Measurements from ENCODE around the gene IMP3. TPM values are rescaled to one million over a fixed set of nuclear protein-coding genes. Genes with fewer than 3 reads are reported as not detected.

The IMP3 gene
- polyA plus RNA-seq, 1 donor from 2014 or later: 147 TPM

DNA sequence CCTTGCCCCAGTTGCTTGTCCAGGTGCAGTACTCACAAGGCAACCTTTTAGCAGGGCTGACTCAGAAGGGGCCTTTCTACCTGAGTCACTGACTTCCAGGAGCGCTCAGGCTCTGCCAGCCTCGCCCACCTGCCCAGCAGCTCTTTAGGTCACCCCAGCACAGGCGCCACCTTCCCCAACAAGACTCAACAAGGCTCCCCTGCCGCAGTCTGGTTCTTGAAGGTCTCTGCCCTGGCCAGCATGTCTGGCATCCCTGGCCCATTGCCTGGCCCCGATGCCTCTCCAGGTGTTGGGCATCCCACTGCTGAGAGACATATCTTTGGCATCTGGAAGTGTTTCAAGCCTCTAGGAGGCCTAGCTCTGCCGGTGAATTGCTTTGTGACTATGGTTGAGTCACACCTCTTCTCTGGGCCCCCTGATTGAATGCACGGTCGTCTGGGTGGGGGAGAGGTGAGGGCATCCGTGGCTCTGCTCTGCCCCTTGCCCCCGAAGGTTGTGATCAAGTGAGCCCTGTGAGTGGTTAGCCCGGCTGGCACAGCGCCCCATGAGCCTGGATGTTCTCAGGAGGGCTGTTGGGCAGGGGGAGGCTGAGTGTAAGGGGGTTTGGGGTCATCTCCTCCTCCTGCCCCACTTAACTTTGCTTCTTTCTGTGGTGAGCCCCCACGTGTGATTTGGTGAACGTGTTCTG, 29.3 kb upstream of the IMP3 start:
- Histone ChIP-seq H3K79me2 (replicated peaks; ENCODE audit: insufficient read depth, low read length) (no peaks in the 10 kb centered on the region), H4K20me1 (ENCODE audit: insufficient read depth) (no peaks in the 10 kb centered on the region), H3K27ac (ENCODE audit: low read length) (no peak overlapping the region), H3F3A (ENCODE audit: insufficient read depth, low read length, poor library complexity, severe bottlenecking) (no peaks in the 10 kb centered on the region), H3K9me2 (ENCODE audit: insufficient read depth, low read length) (no peaks in the 10 kb centered on the region), H2AFZ (ENCODE audit: low read depth, low read length) (no peak overlapping the region), H3K9me3 (ENCODE audit: low read length) (no peaks in the 10 kb centered on the region), H3K9ac (ENCODE audit: low read length) (no peak overlapping the region), H3K36me3 (ENCODE audit: insufficient read depth, low read length) (no peaks in the 10 kb centered on the region), H3K4me3 (ENCODE audit: low read length) (no peak overlapping the region), H3K27me3 (ENCODE audit: insufficient read depth, low read depth, low read length) (no peaks in the 10 kb centered on the region), H3K4me2 (ENCODE audit: low read length) (no peak overlapping the region)
- no peak for TF ChIP-seq RAD21 (conservative IDR thresholded peaks at IDR 0.05)
- TF ChIP-seq, protein P1, sequence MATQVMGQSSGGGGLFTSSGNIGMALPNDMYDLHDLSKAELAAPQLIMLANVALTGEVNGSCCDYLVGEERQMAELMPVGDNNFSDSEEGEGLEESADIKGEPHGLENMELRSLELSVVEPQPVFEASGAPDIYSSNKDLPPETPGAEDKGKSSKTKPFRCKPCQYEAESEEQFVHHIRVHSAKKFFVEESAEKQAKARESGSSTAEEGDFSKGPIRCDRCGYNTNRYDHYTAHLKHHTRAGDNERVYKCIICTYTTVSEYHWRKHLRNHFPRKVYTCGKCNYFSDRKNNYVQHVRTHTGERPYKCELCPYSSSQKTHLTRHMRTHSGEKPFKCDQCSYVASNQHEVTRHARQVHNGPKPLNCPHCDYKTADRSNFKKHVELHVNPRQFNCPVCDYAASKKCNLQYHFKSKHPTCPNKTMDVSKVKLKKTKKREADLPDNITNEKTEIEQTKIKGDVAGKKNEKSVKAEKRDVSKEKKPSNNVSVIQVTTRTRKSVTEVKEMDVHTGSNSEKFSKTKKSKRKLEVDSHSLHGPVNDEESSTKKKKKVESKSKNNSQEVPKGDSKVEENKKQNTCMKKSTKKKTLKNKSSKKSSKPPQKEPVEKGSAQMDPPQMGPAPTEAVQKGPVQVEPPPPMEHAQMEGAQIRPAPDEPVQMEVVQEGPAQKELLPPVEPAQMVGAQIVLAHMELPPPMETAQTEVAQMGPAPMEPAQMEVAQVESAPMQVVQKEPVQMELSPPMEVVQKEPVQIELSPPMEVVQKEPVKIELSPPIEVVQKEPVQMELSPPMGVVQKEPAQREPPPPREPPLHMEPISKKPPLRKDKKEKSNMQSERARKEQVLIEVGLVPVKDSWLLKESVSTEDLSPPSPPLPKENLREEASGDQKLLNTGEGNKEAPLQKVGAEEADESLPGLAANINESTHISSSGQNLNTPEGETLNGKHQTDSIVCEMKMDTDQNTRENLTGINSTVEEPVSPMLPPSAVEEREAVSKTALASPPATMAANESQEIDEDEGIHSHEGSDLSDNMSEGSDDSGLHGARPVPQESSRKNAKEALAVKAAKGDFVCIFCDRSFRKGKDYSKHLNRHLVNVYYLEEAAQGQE (IDR thresholded peaks at IDR 0.05; ENCODE audit: borderline replicate concordance): no peak
- TF ChIP-seq EZH2 (IDR thresholded peaks at IDR 0.05; ENCODE audit: borderline replicate concordance, insufficient read depth, low read length, poor library complexity, severe bottlenecking): no peak
- TF ChIP-seq MXI1 (conservative IDR thresholded peaks at IDR 0.05; ENCODE audit: poor library complexity, severe bottlenecking): no peak
- no peak for TF ChIP-seq POLR2AphosphoS5 (IDR thresholded peaks at IDR 0.05)
- TF ChIP-seq, protein P2, sequence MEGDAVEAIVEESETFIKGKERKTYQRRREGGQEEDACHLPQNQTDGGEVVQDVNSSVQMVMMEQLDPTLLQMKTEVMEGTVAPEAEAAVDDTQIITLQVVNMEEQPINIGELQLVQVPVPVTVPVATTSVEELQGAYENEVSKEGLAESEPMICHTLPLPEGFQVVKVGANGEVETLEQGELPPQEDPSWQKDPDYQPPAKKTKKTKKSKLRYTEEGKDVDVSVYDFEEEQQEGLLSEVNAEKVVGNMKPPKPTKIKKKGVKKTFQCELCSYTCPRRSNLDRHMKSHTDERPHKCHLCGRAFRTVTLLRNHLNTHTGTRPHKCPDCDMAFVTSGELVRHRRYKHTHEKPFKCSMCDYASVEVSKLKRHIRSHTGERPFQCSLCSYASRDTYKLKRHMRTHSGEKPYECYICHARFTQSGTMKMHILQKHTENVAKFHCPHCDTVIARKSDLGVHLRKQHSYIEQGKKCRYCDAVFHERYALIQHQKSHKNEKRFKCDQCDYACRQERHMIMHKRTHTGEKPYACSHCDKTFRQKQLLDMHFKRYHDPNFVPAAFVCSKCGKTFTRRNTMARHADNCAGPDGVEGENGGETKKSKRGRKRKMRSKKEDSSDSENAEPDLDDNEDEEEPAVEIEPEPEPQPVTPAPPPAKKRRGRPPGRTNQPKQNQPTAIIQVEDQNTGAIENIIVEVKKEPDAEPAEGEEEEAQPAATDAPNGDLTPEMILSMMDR (IDR thresholded peaks at IDR 0.05; ENCODE audit: poor library complexity, severe bottlenecking): no peak
- TF ChIP-seq SMC3 (conservative IDR thresholded peaks at IDR 0.05; ENCODE audit: poor library complexity): no peak
- TF ChIP-seq TAF1 (IDR thresholded peaks at IDR 0.05; ENCODE audit: low read depth): no peak
- TF ChIP-seq EP300 (conservative IDR thresholded peaks at IDR 0.05; ENCODE audit: poor library complexity, severe bottlenecking): no peak

DNA sequence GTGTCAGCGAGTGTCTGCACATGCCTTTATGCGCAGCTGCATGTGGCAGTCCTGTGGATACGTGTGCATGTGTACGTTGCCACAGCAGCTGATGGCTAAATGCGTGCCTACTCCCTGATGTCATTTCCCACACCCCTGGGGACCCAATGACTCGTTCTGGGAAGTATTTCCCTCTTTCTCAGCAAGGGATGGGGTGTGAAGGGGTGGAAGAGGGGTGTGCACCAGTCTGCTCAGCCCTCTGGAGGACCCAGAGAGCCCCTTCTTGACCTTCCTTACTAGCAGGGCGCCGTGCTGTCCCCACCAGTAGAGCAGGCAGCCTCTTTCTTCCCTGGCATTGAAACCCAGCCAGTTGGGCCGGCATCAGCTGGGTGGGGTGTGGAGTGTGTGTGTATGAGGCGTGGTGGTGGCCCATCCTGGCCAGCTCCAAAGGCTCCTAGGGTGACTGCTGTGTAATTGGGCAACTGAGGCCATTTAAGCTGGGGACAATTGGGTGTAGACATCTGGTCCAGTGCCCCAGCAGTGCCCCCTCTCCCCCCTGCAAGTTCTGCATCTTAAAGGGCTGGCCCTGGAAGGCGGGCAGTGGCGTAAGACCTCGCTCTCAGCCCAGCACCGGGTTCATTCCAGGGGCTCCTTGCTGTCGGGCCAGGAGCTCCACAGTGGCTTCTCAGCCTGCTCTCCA, 26.9 kb upstream of the IMP3 start:
- Histone ChIP-seq H3K9me2 (ENCODE audit: insufficient read depth, low read length) (no peaks in the 10 kb centered on the region), H3K36me3 (ENCODE audit: insufficient read depth, low read length) (no peaks in the 10 kb centered on the region), H3K79me2 (replicated peaks; ENCODE audit: insufficient read depth, low read length) (no peaks in the 10 kb centered on the region), H3K27ac (ENCODE audit: low read length) (no peak overlapping the region), H2AFZ (ENCODE audit: low read depth, low read length) (no peak overlapping the region), H3F3A (ENCODE audit: insufficient read depth, low read length, poor library complexity, severe bottlenecking) (no peaks in the 10 kb centered on the region), H4K20me1 (ENCODE audit: insufficient read depth) (no peaks in the 10 kb centered on the region), H3K9ac (ENCODE audit: low read length) (no peak overlapping the region), H3K27me3 (ENCODE audit: insufficient read depth, low read depth, low read length) (no peaks in the 10 kb centered on the region), H3K4me3 (ENCODE audit: low read length) (no peak overlapping the region), H3K9me3 (ENCODE audit: low read length) (no peaks in the 10 kb centered on the region), H3K4me2 (ENCODE audit: low read length) (no peak overlapping the region)
- TF ChIP-seq, protein P2 (IDR thresholded peaks at IDR 0.05; ENCODE audit: poor library complexity, severe bottlenecking): no peak
- TF ChIP-seq SMC3 (conservative IDR thresholded peaks at IDR 0.05; ENCODE audit: poor library complexity) (no peak), TAF1 (IDR thresholded peaks at IDR 0.05; ENCODE audit: low read depth) (no peak), EP300 (conservative IDR thresholded peaks at IDR 0.05; ENCODE audit: poor library complexity, severe bottlenecking) (no peak), MXI1 (conservative IDR thresholded peaks at IDR 0.05; ENCODE audit: poor library complexity, severe bottlenecking) (no peak), EZH2 (IDR thresholded peaks at IDR 0.05; ENCODE audit: borderline replicate concordance, insufficient read depth, low read length, poor library complexity, severe bottlenecking) (no peak), RAD21 (conservative IDR thresholded peaks at IDR 0.05) (no peak)
- TF ChIP-seq, protein P1 (IDR thresholded peaks at IDR 0.05; ENCODE audit: borderline replicate concordance): no peak
